ENCODE data around the gene BNIPL. TPM values are rescaled to one million over a fixed set of nuclear protein-coding genes. Genes with fewer than 3 reads are reported as not detected.

BNIPL gene
- total and polyA plus RNA-seq, 2 experiments from 2014 or later, result 0.65 to 0.66 TPM

DNA sequence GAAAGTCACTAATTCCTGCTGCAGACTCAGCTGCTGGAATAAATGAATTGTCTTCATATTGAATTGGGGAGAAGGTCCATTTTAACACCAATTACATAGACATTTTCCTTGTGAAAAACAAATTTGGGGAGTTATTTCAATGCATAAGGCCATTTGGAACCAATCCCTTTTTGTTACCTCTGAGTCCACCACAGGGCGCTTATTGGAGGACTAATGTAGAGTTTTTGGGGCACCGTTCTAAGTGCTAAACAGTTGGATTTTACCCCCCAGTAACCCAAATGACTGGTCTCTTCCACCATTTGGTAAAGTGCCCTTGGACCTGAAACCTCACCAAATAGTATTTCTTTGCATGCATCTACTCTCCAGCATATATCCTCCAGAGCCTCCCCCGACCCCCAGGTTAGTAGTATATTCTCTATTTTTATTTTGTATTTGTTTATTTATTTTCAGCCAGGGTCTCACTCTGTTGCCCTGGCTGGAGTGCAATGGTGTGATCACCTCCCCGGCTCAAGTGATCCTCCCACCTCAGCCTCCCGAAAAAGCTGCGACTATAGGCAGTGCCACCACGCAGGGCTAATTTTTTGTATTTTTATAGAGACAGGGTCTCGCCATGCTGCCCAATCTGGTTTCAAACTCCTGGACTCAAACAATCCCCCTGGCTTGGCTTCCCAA lies 26.6 kb upstream of the BNIPL start:
- peak overlapping the region; percentile 59 for H3K4me3 ChIP-seq
- no peaks in the 10 kb centered on the region for H3K36me3 ChIP-seq

DNA sequence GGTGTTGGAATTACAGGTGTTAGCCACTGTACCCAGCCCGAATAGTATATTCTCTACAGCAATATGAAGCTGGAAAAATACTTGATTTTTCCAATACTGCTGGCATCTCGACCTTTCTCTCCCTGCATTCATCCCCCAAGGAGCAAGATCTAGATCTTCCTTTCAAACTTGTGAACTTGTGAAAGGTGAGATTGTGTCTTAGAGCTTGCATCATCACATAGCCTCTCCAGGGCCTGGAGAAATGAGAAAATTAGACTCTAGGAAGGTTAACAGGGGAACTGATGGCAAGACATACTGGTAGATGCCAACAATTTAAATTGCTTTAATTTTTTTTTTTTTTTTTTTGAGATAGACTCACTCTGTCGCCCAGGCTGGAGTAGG lies 26.1 kb upstream of the BNIPL start:
- DNase-seq (ENCODE audit: low read depth in 1 of 2, low spot score in 1 of 2), result no peak
- no peak overlapping the region for H3K27ac ChIP-seq
- no peak overlapping the region for H3K4me3 ChIP-seq
- H3K27me3 ChIP-seq, result no peaks in the 10 kb centered on the region
- no peaks in the 10 kb centered on the region for H3K9me3 ChIP-seq (ENCODE audit: low read depth)
- TF ChIP-seq CTCF (IDR thresholded peaks at IDR 0.05; ENCODE audit: low read depth, low read length), result no peak
- H3K36me3 ChIP-seq, result no peaks in the 10 kb centered on the region
- H3K4me1 ChIP-seq (ENCODE audit: low read depth), result peaks cover 57% of the 10 kb centered on the region

More for the DNA sequence above, 26.6 kb upstream of the BNIPL start:
- no peaks in the 10 kb centered on the region for H3K9me3 ChIP-seq (ENCODE audit: low read depth)
- TF ChIP-seq CTCF (IDR thresholded peaks at IDR 0.05; ENCODE audit: low read depth, low read length), result no peak
- H3K4me1 ChIP-seq (ENCODE audit: low read depth), result peaks cover 62% of the 10 kb centered on the region
- H3K27me3 ChIP-seq, result no peaks in the 10 kb centered on the region
- DNase-seq (ENCODE audit: low read depth in 1 of 2, low spot score in 1 of 2), result no peak
- H3K27ac ChIP-seq, result no peak overlapping the region

DNA sequence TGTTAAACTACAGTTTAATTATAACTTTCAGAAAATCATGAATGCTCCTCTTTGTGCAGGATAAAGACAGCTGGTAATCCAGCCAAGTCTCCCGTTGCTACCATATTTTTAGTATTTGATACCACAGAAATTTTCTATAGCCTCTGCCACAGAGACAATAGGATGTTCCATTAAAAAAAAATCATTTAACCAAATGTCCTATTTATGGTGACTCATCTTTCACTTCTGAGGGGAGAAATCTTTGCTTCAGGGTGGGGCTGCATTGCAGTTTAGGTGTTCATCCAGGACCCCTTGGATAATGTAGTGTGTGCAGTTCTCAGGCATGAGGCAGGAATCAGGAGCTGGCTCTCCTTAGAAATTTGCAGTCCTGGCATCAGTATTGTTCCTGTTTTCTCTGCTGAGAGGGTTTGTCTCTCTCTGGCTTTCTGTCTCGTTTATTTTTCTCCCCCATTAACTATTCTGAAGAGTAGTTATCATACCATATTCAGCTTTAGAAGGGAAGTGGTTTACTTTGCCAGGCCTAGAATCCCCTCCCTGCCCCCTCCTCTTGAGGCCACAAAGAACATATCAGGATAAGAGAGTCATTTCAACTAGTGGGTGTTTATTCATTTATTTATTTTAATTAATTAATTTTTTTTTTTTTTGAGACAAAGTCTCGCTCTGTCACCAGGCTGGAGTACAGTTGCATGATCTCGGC lies 25.1 kb upstream of the BNIPL start:
- H3K4me1 ChIP-seq (ENCODE audit: low read depth), result peaks cover 49% of the 10 kb centered on the region
- TF ChIP-seq CTCF (IDR thresholded peaks at IDR 0.05; ENCODE audit: low read depth, low read length), result no peak
- H3K36me3 ChIP-seq, result no peaks in the 10 kb centered on the region
- no peaks in the 10 kb centered on the region for H3K27me3 ChIP-seq
- H3K9me3 ChIP-seq (ENCODE audit: low read depth), result no peaks in the 10 kb centered on the region
- H3K4me3 ChIP-seq, result no peak overlapping the region
- DNase-seq (ENCODE audit: low read depth in 1 of 2, low spot score in 1 of 2), result no peak
- peak overlapping the region; percentile 92 for H3K27ac ChIP-seq

DNA sequence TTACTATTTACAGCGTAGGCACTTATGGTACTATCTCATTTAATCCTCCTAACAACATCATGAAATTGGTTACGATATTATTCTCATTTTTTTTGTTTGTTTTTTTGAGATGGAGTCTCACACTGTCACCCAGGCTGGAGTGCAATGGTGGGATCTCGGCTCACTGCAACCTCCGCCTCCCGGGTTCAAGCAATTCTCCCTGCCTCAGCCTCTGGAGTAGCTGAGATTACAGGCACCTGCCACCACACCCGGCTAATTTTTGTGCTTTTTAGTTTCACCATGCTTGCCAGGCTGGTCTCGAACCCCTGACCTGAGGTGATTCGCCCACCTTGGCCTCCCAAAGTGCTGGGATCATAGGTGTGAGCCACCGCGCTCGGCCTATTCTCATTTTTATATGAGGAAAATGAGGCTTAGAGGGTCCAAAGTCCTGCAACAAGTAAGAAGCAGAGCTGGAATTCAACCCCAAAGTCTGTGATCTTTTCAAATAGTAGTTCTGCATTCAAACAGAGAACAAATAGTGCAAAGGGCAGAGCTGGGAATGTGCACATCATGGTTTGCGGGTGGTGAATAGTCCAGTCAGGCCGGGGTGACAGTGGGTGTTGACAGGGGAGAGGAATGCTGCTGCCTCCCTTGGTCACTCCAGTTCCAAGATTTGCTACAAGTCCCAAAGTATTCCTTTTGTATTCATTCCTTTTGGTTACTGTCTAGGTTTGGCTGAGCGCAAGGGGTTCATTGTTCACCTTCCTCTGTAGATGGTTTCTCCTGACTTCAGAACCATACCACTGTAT lies 23.5 kb upstream of the BNIPL start:
- H3K27ac ChIP-seq, result peak overlapping the region; percentile 92
- H3K4me1 ChIP-seq (ENCODE audit: low read depth), result peaks cover 45% of the 10 kb centered on the region
- DNase-seq (ENCODE audit: low read depth in 1 of 2, low spot score in 1 of 2), result peak; percentile 24 to 75
- H3K4me3 ChIP-seq, result no peak overlapping the region
- no peaks in the 10 kb centered on the region for H3K9me3 ChIP-seq (ENCODE audit: low read depth)
- no peak for TF ChIP-seq CTCF (IDR thresholded peaks at IDR 0.05; ENCODE audit: low read depth, low read length)
- H3K36me3 ChIP-seq, result no peaks in the 10 kb centered on the region
- H3K27me3 ChIP-seq, result no peaks in the 10 kb centered on the region

DNA sequence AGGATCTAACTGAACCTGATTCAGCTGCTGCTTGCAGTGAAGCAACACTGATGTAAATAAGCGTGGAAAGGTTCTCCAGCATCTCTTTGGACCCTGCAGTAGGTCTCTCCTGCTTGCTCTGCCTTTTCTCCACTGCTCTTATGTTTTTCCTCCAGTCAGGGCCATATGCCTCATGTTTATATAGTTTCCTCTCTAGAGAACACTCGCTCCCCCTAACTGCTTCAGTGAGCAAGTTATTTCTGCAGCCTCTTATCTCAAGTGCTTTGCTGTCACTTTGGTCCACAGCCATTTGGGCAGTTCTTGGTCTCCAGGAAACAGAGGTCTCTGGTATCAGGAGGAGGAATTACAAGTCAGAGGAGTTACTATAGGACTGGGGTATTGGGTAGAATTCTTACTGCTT lies 22.9 kb upstream of the BNIPL start:
- peak; percentile 86 to 94 for DNase-seq (ENCODE audit: low read depth in 1 of 2, low spot score in 1 of 2)
- peak; percentile 25 for TF ChIP-seq CTCF (IDR thresholded peaks at IDR 0.05; ENCODE audit: low read depth, low read length)
- H3K27me3 ChIP-seq, result no peaks in the 10 kb centered on the region
- H3K27ac ChIP-seq, result peak overlapping the region; percentile 92
- H3K9me3 ChIP-seq (ENCODE audit: low read depth), result no peaks in the 10 kb centered on the region
- H3K4me3 ChIP-seq, result no peak overlapping the region
- no peaks in the 10 kb centered on the region for H3K36me3 ChIP-seq
- H3K4me1 ChIP-seq (ENCODE audit: low read depth), result peaks cover 44% of the 10 kb centered on the region
